Endometrial microvascular endothelial cells (primary cell): ENCODE measurements around the gene ATP9B. TPM values are rescaled to one million over a fixed set of nuclear protein-coding genes. Genes with fewer than 3 reads are reported as not detected.

Source experiments
- in situ Hi-C: cut with HindIII; loops from 2 replicates; pipeline ENCODE4 v1.10.0; 2017; ENCODE audit warnings: low sequenced_read_pairs, low pct_unique_long_range_greater_than_20kb; ENCODE audit errors: inconsistent ontology term
- total RNA-seq: library from RNA; depleted of rRNA; stranded (reverse); fragments of >200 nt; gene quantifications from one replicate; pipeline ENCODE4 v1.2.3, GENCODE V29; 2015; ENCODE audit errors: inconsistent ontology term

The ATP9B gene
- total RNA-seq, 1 donor from 2014 or later: 9.5 TPM

DNA sequence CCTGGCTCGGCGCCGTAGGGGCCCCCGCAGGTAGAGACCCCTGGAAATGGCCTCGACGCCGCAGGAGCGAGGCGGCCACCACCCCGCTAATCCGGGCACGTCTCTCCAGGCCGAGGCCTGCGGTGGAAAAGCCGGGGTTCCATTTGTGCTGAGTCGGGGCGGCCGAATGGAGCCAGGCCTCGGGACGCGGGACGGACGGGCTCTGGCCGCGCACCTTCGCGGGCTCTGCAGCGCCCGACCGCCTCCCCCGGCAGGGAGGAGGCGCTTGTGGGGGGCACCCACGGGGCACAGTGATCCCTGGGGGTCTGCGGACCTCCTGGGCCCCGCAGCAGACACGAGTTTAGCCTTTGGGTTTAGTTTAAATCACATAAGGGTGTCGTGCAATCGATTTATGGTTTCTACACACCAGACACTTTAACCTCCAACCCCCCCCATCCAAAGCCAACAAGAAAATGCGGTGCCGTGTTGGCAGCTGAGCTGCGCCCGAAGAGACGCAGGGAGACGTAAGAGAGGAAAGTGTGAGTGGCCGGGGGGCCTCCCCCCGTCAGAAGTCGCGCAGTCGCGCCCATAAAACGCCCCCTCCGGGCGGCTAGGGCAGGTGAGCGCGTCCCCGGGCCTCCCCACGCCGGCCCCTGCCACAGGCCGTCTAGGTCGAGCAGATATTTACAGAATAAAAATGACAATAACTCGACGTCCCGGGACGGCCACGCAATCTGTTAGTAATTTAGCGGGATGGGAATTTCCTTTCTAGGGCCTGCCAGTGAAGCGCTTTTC is 325.5 kb downstream of the ATP9B start:
- in situ Hi-C loops: loop anchor here (25.0 kb wide), 1 partner anchor 243 kb away; no protein-coding TSS in a partner anchor

DNA sequence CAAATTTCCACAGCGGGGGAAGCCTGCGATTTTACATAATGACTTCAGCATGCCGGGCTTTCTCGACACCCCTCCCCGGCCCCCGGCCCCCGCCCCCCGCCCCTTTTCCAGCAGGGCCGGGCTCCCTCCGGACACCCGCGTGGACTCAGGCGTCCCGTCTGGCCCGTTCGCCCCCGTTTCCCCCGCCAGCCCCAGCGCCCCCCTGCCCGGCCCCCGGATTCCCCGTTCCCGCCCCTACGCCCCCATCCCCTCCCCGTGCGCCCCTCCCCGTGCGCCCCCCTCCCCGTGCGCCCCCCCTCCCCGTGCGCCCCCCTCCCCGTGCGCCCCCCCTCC is 326.1 kb downstream of the ATP9B start:
- in situ Hi-C loops: loop anchor here (25.0 kb wide), 1 partner anchor 242 kb away; no protein-coding TSS in a partner anchor

DNA sequence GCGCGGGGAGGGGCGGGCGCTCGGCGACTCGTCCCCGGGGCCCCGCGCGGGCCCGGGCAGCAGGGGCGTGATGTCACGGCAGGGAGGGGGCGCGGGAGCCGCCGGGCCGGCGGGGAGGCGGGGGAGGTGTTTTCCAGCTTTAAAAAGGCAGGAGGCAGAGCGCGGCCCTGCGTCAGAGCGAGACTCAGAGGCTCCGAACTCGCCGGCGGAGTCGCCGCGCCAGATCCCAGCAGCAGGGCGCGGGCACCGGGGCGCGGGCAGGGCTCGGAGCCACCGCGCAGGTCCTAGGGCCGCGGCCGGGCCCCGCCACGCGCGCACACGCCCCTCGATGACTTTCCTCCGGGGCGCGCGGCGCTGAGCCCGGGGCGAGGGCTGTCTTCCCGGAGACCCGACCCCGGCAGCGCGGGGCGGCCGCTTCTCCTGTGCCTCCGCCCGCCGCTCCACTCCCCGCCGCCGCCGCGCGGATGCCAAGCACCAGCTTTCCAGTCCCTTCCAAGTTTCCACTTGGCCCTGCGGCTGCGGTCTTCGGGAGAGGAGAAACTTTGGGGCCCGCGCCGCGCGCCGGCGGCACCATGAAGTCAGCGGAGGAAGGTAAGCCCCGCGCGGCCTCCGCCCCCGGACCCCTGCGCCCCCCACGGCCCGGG is 326.7 kb downstream of the ATP9B start, which contains the start of gene NFATC1:
Gene NFATC1 (plus strand): TSS at position 170 of the 644 bp plus-strand sequence. CDS start 295 bp downstream, at position 465.
- in situ Hi-C loops: loop anchor here (25.0 kb wide), 1 partner anchor 241 kb away; no protein-coding TSS in a partner anchor

DNA sequence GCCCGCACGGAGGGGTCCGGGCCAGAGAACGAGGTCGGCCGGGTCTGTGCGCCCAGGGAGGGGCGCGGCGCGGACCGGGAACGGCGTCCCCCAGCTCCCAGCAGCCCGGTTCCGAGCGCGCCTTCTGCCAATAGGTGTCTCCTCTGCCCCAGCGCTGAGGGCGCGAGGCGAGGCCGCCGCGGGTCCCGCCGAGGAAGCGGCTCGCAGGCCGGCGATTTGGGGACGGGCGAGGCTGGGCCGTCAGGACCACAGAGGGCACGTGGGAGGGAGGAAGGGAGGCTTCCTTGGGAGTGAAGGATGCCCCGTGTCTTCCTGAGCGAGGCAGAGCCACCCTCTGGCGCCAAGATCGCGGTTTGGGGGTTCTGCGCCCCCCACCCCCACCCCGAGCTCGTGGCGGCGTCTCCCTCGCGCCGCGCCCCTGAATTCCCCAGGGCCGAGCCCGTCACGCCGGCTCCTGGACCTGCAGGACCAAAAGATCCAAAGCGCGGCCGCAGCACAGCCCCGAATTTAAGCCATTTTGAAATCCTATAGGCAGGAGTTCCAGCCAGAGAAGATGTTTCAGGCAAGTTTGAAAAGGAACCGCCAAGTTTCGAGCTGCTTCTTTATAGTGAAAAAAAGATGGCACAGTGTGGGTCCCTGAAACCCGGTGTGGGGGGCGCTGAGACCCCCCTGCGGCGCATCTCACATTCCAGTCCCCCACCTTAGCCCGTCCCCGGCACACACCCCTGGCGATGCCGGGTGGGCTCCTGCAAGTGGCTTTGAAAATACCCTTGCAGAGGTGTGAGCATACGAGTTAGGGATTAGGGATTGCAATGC is 327.4 kb downstream of the ATP9B start:
- in situ Hi-C loops: loop anchor here (25.0 kb wide), 1 partner anchor 241 kb away; no protein-coding TSS in a partner anchor

DNA sequence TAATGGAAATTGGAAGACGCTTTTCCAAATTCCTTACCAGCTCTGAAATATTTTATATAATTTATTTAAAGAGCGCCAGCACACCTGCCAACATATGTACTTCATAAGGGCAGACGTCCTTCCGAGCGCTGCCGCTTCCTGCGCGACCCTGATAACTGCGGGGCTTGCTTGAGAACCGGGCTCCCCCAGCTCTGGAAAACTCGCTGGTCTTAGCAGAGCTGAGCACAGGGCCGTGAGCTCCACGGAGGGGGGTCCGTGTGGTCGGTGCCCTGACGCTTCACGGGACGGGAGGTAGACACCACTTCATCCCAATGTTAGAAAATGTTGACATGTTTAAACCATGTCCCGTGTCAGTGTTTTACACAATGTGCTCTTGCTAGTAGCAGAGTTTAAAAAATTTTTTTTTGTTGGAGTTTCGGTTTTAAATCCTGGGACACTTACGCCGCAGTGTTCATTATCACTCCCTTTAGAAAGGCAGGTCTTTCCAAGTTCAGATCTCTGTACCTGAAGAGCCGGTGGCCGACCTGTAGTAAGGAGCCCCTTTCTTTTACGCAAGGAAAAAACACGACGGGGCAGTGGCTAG is 328.1 kb downstream of the ATP9B start:
- in situ Hi-C loops: loop anchor here (25.0 kb wide), 1 partner anchor 240 kb away; no protein-coding TSS in a partner anchor

DNA sequence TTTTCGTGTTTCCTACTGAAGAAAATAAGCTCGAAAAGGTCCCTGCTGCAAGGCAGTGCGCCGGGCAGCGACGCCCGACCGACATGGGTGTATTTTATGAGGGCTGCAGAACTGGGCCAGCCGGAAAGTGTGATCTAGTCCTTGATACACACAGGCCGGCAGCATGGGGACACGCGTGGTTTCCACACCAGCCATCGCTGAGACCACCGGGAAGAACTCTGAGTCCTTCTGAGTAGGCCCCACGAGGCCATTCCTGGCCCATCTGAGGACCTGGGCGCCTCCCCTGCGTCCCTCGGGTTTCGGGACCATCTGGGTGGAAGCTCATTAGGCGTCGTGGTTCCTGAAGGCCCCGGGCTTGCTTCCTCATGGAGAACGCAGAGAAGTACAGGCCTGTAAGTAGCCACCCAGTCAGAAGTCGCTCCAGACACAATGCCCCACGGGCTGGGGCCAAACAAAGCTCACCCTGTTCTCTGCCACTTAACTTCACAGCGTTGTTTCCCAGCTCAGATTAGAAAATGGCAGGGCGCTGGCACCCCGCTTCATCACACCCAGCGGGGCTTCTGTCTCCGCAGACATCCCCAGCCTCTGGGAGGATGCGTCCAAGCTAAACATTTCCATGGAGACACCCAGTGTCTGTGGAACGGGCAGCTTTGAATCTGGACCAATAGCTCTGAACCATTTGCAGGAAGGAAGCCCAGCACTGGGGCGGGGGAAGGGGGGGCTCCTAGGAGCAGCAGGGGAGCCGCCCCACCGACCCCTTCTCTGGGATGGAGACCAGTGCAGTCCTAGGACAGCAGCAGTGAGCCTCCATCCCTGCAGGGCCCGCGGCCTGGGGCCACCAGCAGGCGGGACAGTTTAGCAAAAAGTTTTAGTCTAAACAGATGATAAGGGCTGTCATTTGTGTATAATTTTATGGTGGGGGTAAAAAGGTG is 328.9 kb downstream of the ATP9B start:
- in situ Hi-C loops: loop anchor here (25.0 kb wide), 1 partner anchor 239 kb away; no protein-coding TSS in a partner anchor

DNA sequence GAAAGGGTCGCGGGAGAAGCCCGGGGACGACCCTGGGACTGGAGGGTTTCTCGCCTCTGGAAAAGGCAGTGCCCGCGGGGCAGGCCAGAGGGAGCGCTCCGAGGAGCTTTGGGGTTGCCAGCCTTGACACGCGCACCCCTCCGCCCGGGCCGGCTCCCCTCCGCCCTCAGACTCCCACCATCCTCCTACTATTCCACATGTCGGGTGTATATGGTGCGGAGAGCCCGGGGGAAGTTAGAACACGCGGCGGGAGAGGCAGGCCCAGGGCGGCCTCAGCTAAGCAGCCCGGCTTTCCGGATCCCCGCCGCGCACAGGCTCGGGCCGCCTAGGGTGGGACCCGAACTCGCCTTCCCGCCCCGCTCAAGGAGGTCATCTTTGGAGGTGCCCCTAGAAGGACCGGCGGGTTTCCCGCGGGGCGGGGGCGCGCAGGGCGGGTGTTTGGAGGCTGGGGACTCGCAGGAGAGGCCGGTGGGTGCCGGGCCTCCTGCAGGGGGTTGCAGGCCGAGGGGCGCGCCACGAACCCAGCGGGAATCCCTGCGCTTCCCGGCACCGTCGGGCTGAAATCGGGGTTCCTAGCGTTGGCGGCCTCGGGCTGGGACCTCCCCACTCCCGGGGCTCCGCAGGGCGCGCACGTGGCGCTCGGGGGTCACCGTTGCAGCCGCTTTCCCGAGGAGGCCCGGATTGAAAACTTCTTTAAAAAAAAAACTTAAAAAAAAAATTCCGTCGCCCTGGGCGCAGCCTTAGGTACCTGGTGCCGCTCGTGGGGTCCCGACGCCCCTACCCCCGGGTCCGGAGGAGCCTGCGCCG is 330.3 kb downstream of the ATP9B start:
- in situ Hi-C loops: loop anchor here (25.0 kb wide), 1 partner anchor 238 kb away; no protein-coding TSS in a partner anchor

DNA sequence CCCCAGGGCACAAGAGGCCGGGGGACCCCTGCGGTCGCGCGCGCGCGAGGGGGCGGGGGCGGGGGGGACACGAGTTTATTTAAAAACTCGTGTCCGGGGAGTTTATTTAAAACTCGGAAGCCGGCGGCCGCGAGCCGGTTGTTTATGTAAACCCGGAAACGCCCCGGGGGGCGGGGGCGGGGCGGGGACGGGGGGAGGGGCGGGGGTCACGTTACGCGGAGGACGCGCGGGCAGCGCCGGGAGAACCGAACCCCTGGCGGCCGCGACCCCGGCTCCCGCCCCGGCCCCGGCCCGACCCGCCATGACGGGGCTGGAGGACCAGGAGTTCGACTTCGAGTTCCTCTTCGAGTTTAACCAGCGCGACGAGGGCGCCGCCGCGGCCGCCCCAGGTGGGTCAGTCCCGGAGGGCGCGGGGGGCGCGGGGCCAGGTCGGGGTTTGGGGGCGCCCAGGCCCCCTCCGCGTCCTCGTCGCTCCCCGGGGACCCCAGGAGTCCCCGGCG is 330.9 kb downstream of the ATP9B start:
- in situ Hi-C loops: no loop called here

DNA sequence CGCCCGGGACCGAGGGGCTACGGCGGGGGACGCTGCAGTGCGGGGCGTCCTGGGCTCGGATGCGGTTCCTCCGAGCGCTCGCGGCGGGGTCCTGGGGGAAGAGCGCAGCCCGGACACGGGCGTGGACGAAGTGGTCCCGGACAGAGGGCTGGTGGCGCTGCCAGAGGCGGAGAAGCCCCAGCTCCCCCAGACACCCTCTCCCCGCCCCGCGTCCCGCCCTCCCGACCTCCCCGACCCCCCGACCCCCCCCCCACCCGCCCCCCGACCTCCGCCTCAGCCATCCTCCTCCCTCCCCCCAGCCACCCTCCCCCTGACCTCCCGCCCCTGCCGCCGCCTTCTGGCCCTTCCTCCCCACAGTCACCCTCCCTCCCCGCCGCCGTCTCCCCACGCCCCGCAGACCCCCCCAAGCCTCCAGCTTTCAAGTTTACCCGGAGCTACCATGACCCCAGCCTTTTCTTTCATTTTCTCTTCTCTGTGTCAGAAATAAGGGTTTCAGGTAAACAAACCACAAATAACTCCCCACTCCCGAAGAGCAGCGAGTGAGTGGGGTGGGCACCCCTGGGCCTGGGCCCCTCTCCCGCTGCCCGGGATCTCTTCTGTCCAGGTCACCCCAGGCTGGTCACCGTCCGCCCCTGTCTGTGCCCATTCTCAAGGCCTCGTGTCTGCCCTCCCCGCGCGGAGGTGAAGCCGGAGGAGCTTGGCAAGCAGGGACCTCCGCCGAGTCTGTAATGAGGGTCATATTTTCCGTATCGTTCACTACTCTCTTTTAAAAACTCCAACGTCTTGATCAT is 331.6 kb downstream of the ATP9B start:
- in situ Hi-C loops: no loop called here

DNA sequence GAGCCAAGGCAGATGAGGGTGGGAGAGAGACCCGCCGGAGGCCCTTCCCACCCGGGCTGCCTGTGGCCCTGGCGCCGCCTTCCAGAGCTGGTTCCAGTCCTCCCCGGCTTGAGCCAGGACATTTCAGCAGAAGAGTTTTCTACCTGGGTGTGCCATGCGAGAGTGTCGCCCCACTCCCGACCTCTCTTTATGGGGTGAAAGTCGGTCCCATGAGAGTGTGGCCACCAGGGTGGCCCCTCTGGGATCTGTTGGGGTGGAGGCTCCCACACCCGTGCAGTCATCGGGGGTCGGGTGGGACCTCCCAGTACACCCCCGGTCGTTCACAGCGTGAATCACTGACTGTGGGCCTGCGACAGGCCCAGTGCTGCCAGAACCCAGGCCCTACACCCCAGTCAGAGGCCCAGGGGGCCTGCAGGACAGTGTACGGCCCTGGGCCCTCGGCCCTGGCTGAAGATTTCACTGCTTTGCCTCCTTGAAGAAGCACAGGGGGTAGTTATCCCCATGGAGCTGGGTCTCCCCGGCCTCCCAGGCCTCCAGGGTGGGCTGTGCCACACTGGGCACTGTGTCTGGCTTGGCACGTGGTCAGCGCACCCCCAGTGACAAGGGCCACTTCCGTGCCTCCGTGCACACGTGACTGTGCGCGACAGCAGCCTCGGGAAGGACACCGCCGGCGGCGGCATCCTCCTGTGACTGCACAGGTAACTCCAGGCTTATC is 332.5 kb downstream of the ATP9B start:
- in situ Hi-C loops: no loop called here

DNA sequence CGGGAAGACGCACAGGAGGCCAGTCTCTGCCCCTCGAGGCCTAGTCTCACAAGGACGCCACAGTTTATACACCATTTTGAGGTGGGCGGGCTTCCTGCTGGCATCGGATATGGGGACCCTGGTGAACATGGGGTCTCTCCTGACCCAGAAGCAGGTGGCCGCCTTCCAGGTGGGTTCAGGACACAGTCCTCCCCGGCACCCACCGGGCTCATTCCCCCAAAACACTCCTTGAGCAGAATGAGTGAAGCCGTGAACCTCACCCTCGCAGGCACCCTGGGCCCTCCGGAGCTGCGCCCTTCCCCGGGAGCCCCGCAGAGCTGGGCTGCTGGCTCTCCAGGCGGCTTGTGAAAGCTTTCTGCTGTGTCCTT is 333.0 kb downstream of the ATP9B start:
- in situ Hi-C loops: no loop called here

DNA sequence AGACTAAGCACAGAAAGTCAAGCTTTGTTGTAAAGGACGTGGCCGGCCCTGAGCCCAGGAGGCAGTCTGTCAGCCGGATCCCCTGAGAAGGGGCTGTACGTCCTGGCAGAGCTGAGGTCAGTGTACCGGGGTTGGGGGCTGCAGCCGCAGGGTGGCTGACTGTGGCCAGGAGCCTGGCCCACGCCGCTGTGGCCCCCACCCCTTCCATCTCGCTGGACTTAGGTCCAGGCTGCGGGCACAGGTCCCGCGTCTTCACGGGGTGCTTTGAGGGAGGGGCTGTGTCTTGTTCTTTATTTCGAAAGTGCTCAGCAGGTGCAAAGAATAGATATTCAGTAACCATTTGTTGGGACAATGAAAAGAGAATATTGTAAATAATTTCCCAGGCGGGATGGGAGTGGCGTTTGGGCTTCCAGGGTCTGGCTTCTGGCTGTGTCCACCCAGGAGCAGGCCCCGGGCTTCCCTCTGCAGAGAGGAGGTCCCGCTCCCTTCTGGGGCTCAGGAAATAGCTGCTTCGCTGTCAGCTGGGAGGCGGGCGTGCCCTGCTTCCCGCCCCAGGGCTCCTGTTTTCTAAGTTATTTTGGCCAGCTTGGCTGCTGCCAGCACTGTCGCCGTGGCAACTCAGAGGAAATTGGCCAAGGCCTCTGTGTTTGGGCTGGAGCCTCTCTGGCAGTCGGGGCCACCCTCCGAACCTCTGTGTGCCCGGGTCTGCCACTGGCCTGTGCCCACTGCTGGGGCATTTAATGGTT is 334.0 kb downstream of the ATP9B start:
- in situ Hi-C loops: no loop called here

DNA sequence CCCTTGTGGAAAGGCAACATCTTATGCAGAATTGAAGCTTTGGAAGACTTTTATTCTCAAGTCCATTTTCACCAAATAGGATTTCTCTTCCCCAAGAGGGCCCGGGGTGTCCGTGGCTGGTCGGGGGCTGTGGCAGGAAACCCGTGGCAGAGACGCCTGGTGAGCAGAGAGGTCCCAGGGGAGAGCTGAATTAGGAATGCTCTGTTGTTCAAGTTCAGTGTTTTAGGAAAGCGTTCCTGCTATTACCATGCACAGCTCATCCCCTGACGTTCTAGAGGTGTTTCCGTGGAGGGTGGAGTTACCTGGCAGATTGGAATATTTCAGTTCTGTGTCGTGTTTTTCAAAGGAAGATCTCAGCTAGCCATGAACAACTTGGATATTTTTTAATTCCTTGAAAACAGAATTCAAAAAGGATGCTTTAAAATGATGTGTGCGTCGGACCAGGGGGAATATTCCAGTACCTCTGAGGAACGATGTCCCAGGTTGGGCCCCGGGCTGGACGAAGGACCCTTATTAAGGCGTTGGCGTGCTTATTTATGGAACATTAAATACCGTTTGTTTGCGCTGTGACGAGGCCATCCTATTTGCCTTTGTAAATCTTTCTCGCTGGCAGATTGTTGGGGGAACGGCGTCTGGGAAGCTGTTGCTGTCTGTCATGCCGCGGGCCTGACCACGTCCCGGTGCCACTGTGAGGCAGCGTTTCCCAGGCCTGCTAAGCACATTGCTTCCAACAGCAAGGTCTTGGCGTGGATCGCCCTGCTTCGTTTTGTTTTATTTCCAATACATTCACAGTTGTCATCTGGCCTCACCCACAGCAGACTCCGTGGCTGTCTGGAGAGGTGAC is 334.8 kb downstream of the ATP9B start:
- in situ Hi-C loops: no loop called here

DNA sequence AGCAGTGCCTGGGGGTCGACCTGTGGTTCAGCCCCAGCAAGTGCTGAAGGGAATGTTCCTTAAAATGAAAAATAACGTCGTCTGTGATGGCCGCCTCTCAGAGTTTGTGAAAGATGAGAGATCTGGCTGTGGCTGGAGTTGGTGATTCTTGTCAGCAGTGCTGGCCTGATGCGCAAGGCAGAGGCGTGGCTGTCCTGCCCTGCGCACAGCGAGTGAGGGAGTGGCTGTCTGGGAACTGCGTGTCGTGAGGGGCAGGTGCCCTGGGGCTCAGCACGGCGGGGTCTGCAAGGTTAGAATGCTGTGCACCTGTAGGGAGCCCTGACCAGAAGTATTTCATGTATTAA is 335.3 kb downstream of the ATP9B start:
- in situ Hi-C loops: no loop called here
